ENCODE results near the gene S100A12.

S100A12 gene

DNA sequence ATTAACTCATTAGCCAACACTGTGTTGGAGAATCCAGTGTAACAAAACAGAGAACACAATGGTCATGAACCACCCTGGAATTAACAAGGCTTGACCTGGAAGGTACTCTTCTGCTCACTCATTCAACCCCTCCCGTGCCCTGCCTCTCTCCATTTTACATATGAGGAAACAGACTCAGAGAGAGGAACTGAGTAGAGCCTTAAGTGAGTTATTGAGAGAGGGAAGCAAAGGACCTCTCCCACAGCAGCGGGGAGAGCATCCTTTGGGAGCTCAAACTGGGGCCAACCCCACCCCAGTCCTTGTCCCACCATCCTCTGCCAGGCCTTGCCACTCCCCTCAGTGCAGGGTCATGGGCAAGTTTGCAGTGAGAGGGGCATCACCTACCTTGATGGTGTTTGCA is 1.4 kb downstream of the S100A12 start:
- TF ChIP-seq, protein P1, sequence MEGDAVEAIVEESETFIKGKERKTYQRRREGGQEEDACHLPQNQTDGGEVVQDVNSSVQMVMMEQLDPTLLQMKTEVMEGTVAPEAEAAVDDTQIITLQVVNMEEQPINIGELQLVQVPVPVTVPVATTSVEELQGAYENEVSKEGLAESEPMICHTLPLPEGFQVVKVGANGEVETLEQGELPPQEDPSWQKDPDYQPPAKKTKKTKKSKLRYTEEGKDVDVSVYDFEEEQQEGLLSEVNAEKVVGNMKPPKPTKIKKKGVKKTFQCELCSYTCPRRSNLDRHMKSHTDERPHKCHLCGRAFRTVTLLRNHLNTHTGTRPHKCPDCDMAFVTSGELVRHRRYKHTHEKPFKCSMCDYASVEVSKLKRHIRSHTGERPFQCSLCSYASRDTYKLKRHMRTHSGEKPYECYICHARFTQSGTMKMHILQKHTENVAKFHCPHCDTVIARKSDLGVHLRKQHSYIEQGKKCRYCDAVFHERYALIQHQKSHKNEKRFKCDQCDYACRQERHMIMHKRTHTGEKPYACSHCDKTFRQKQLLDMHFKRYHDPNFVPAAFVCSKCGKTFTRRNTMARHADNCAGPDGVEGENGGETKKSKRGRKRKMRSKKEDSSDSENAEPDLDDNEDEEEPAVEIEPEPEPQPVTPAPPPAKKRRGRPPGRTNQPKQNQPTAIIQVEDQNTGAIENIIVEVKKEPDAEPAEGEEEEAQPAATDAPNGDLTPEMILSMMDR (IDR thresholded peaks at IDR 0.05; ENCODE audit: low read length, missing control alignments), result no peak
- H3K4me3 ChIP-seq (replicated peaks; ENCODE audit: low read depth, low read length), result no peak overlapping the region
- DNase-seq (ENCODE audit: low read depth), result no peak

DNA sequence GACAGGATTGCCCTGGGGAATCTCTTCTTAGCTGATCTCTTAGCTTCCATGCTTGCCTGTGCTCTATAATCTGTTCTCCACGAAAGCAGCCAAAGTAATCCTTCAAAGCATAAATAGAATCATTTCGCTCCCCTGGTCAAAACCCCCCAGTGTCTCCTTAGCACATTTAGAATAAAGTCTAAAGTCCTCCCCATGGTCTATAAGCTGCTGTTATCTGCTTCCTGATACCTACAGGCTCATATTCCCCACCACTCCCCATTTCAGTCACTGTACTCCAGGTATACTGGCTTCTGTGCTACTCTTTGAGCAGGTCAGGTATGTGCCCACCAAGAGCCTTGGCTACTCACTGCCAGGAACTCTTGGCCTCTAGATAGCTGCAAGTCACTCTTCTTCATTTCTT is 2.9 kb downstream of the S100A12 start:
- TF ChIP-seq, protein P1 (IDR thresholded peaks at IDR 0.05; ENCODE audit: low read length, missing control alignments), result no peak
- no peak overlapping the region for H3K4me3 ChIP-seq (replicated peaks; ENCODE audit: low read depth, low read length)
- no peak for DNase-seq (ENCODE audit: low read depth)

DNA sequence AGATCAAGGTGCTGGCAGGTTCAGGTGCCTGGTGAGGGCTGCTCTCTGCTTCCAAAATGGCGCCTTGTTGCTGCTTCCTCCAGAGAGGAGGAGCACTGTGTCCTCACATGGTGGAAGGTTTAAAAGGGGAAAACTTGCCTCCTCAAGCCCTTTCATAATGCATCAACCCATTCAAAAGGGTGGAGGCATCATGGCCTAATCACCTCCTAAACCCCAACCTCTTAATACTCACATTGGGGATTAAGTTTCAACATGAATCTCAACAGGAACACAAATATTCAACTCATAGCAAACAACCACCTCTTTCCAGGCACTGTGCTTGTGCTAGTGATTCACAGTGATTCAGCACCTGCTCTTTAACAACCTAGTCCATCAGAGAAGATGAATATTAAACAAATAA is 4.2 kb downstream of the S100A12 start:
- TF ChIP-seq, protein P1 (IDR thresholded peaks at IDR 0.05; ENCODE audit: low read length, missing control alignments), result no peak
- H3K4me3 ChIP-seq (replicated peaks; ENCODE audit: low read depth, low read length), result no peak overlapping the region
- no peak for DNase-seq (ENCODE audit: low read depth)

DNA sequence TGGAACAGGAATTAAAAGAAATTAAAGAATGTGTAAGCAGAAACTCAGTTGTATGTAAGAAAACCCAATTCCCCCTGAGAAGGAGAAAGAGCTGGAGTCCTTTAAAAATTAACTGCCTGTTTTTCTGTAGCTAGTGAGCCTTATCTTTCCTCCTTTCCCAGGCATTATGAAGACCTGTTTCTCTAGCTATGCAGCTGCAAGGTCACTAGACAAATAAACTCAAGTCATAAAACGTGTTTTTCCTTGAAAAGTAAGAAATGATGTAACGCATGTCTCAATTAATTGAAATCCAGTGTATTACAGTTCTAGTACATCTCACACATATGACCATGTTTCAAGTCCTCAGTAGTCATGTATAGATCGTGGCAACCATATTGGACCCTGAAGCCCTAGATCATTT is 5.3 kb downstream of the S100A12 start:
- TF ChIP-seq, protein P1 (IDR thresholded peaks at IDR 0.05; ENCODE audit: low read length, missing control alignments), result no peak
- H3K4me3 ChIP-seq (replicated peaks; ENCODE audit: low read depth, low read length), result no peak overlapping the region
- DNase-seq (ENCODE audit: low read depth), result no peak

DNA sequence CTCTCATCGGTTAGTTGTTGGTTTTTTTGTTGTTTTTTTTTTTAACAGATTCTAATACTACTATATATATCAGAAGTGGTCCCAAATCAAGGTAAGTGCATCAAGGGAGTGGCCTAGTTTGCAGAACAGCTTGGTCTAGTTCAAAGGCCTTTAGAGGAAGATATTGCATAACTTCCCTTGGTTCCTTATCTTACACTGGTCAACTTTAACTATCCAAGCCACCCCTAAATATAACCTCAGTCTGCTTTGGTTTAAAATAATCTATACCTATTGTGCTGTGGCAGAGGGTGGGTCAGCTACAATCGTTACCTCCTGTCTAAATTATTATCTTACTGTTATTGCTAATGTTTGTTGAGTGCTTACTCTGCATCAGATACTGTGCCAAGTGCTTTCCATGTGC is 6.9 kb downstream of the S100A12 start:
- TF ChIP-seq, protein P1 (IDR thresholded peaks at IDR 0.05; ENCODE audit: low read length, missing control alignments), result no peak

DNA sequence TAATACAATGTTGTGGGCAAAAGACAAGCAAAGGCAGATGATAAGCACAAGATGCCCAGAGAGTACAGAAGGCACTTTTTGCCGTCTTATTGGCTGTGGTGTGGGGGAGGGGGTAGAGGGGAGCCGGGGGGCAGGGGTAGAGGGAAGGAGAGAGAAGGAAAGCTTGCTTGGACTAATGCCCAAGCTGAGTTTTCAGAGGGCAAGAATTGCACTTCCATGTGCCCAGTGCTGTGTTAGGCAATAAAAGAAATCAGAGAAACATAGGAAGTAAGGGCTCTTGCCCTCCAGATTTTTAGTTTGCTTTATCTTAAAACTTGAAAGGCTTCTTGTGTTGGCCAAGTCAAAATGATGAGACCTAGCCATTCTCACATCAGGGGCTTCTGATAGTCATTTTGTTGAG is 8.3 kb downstream of the S100A12 start:
- no peak for DNase-seq (ENCODE audit: low read depth)
- H3K4me3 ChIP-seq (replicated peaks; ENCODE audit: low read depth, low read length), result no peak overlapping the region
- TF ChIP-seq, protein P1 (IDR thresholded peaks at IDR 0.05; ENCODE audit: low read length, missing control alignments), result no peak

More for the DNA sequence above, 6.9 kb downstream of the S100A12 start:
- H3K4me3 ChIP-seq (replicated peaks; ENCODE audit: low read depth, low read length), result no peak overlapping the region
- no peak for DNase-seq (ENCODE audit: low read depth)

DNA sequence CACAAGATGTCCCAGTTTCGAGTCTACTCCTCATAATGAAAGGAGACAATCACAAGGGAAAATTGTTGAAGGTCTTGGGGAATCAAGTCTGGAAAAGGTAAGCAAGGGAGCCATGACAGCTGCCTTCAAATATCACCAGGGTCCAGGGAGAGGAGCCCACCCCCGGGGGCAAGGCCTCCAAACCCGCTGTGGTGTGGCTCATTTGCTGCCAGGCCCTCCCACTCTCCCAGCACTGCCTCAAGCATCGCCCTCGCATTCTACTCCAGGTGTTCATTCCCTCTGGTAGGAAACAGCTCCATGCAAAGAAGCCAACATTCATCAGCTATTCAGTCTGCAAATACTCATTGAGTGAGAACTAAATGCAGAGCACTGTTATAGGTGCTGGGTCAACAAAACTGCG is 9.2 kb downstream of the S100A12 start:
- DNase-seq (ENCODE audit: low read depth), result no peak
- TF ChIP-seq, protein P1 (IDR thresholded peaks at IDR 0.05; ENCODE audit: low read length, missing control alignments), result no peak
- H3K4me3 ChIP-seq (replicated peaks; ENCODE audit: low read depth, low read length), result no peak overlapping the region

Data from fibroblast of pulmonary artery (primary cell).